H1 (cell line): ENCODE results near the gene PDZRN3. TPM values are rescaled to one million over a fixed set of nuclear protein-coding genes. Genes with fewer than 3 reads are reported as not detected.

Experiments used
- CHD2 ChIP-seq: IDR thresholded peaks from 2 replicates; pipeline ENCODE4 v1.6.1; 2012; ENCODE audit warnings: low read length, improper control_type of control experiment
- CHD7 ChIP-seq: fragments of 300-600 bp; sonication (generic); IDR thresholded peaks from 2 replicates; pipeline ENCODE4 v1.7.1; 2012; ENCODE audit warnings: low read length, moderate library complexity, mild to moderate bottlenecking, inconsistent platforms; ENCODE audit not compliant: insufficient replicate concordance
- EGR1 ChIP-seq: IDR thresholded peaks from 2 replicates; pipeline ENCODE4 v1.6.1; 2011; ENCODE audit warnings: low read depth, low read length, borderline replicate concordance
- FOSL1 ChIP-seq: IDR thresholded peaks from 2 replicates; pipeline ENCODE4 v1.6.1; 2011; ENCODE audit warnings: mild to moderate bottlenecking, low read depth, low read length, moderate library complexity; ENCODE audit not compliant: insufficient read depth
- GTF2F1 ChIP-seq: IDR thresholded peaks from 2 replicates; pipeline ENCODE4 v1.6.1; 2012; ENCODE audit warnings: low read depth, low read length, improper control_type of control experiment, borderline replicate concordance
- KDM4A ChIP-seq: IDR thresholded peaks from one replicate; pipeline ENCODE4 v1.7.1; 2012; ENCODE audit warnings: low read depth, mild to moderate bottlenecking, moderate library complexity, low read length, inconsistent platforms; ENCODE audit not compliant: severe bottlenecking
- PHF8 ChIP-seq: fragments of 200-600 bp; sonication (generic); conservative IDR thresholded peaks from 2 replicates; pipeline ENCODE4 v1.7.1; 2012; ENCODE audit warnings: low read depth, mild to moderate bottlenecking, inconsistent platforms, low read length, moderate library complexity
- SAP30 ChIP-seq: fragments of 300-600 bp; sonication (generic); IDR thresholded peaks from 2 replicates; pipeline ENCODE4 v1.7.1; 2012; ENCODE audit warnings: low read length, moderate library complexity, mild to moderate bottlenecking, inconsistent platforms; ENCODE audit not compliant: insufficient read depth, insufficient replicate concordance
- SP4 ChIP-seq: IDR thresholded peaks from 2 replicates; pipeline ENCODE4 v1.6.1; 2012; ENCODE audit warnings: low read length, inconsistent platforms
- SUZ12 ChIP-seq: fragments of 200-600 bp; sonication (generic); IDR thresholded peaks from 2 replicates; pipeline ENCODE4 v1.6.1; 2012; ENCODE audit warnings: mild to moderate bottlenecking, inconsistent platforms, low read length, moderate library complexity, mixed read lengths
- polyA plus RNA-seq, 7 experiments: library from polyadenylated mRNA; depleted of rRNA in 3 of 7; stranded (reverse) in 5 of 7; unstranded in 2 of 7; fragments of >200 nt in 5 of 7; fragments of 200-250 nt in 2 of 7; gene quantifications; 1 replicate in 5 of 7; 2 replicates in 1 of 7; 4 replicates in 1 of 7; pipeline versions ENCODE4 v1.2.1 to v1.2.3, GENCODE V29; 2011 to 2013; ENCODE audit warnings: missing spikeins in 2 of 7, mixed read lengths in 2 of 7
- total RNA-seq: library from RNA; stranded (reverse); fragmentation: NEBNext Ultra II Directional; extraction: Animal tissue kit (Norgen Biotek cat#: 25700); gene quantifications from 2 replicates; pipeline ENCODE4 v1.2.1, GENCODE V29; 2021

The PDZRN3 gene
- total and polyA plus RNA-seq, 2 of the 8 experiments (the other 6 are each of a cell fraction or from before 2014, with no cell fraction given) = 4.2 to 20.5 TPM

- TF ChIP-seq CHD7 = no peak
- no peak for TF ChIP-seq SP4
- TF ChIP-seq KDM4A = no peak
- TF ChIP-seq GTF2F1 = no peak
- TF ChIP-seq SUZ12 = no peak
- no peak for TF ChIP-seq PHF8
- no peak for TF ChIP-seq SAP30
- no peak for TF ChIP-seq EGR1
- no peak for TF ChIP-seq FOSL1
- no peak for TF ChIP-seq CHD2
Observed at GRCh38 chr3:73442886-73443285, 181.9 kb downstream of the PDZRN3 start (continued).
